MM.1S (cell line): Measurements from ENCODE around the gene PPP6R1.

ENCODE experiments used
- DNase-seq: peaks from one replicate; pipeline ENCODE4 v3.0.0-alpha.2; 2015
- H2AFZ ChIP-seq: fragments of 300-600 bp; sonication (generic); 2 replicates; pipeline ENCODE4 v1.6.0; 2016; ENCODE audit warnings: antibody characterized with exemption, low read length
- H3F3A ChIP-seq: fragments of 300-600 bp; sonication (generic); 2 replicates; pipeline ENCODE4 v1.6.1; 2016; ENCODE audit warnings: mild to moderate bottlenecking, antibody characterized with exemption, low read length, moderate library complexity, mixed read lengths; ENCODE audit not compliant: insufficient read depth
- H3K27ac ChIP-seq: fragments of 300-600 bp; sonication (generic); 2 replicates; pipeline ENCODE4 v1.5.1; 2016; ENCODE audit warnings: mild to moderate bottlenecking, low read length
- H3K27me3 ChIP-seq: fragments of 300-600 bp; sonication (generic); replicated peaks from 2 replicates; pipeline ENCODE4 v1.6.0; 2016; ENCODE audit warnings: low read length; ENCODE audit not compliant: insufficient read depth
- H3K36me3 ChIP-seq: fragments of 300-600 bp; sonication (generic); replicated peaks from 2 replicates; pipeline ENCODE4 v1.6.1; 2016; ENCODE audit warnings: mild to moderate bottlenecking, low read length, mixed read lengths; ENCODE audit not compliant: insufficient read depth
- H3K4me1 ChIP-seq: fragments of 300-600 bp; sonication (generic); 2 replicates; pipeline ENCODE4 v1.6.1; 2016; ENCODE audit warnings: low read length, mixed read lengths
- H3K4me2 ChIP-seq: fragments of 300-600 bp; sonication (generic); 2 replicates; pipeline ENCODE4 v1.6.0; 2016; ENCODE audit warnings: low read depth, low read length
- H3K4me3 ChIP-seq: fragments of 300-600 bp; sonication (generic); 2 replicates; pipeline ENCODE4 v1.5.1; 2016; ENCODE audit warnings: low read length, mixed read lengths
- H3K79me2 ChIP-seq: fragments of 300-600 bp; sonication (generic); 2 replicates; pipeline ENCODE4 v1.6.1; 2016; ENCODE audit warnings: mixed run types, low read length, mixed read lengths
- H3K9ac ChIP-seq: fragments of 300-600 bp; sonication (generic); 2 replicates; pipeline ENCODE4 v1.6.1; 2016; ENCODE audit warnings: low read length, mixed read lengths
- H3K9me2 ChIP-seq: fragments of 300-600 bp; sonication (generic); replicated peaks from 2 replicates; pipeline ENCODE4 v1.6.1; 2016; ENCODE audit warnings: mild to moderate bottlenecking, low read length, mixed read lengths; ENCODE audit not compliant: insufficient read depth
- H3K9me3 ChIP-seq: fragments of 300-600 bp; sonication (generic); replicated peaks from 2 replicates; pipeline ENCODE4 v1.6.1; 2016; ENCODE audit warnings: mild to moderate bottlenecking, low read length, mixed read lengths; ENCODE audit not compliant: insufficient read depth
- H4K20me1 ChIP-seq: fragments of 300-600 bp; sonication (generic); 2 replicates; pipeline ENCODE4 v1.6.1; 2016; ENCODE audit warnings: mild to moderate bottlenecking, low read length, moderate library complexity, mixed read lengths; ENCODE audit not compliant: insufficient read depth
- CTCF ChIP-seq: fragments of 300-600 bp; sonication (generic); IDR thresholded peaks from 2 replicates; pipeline ENCODE4 v1.5.1; 2016; ENCODE audit warnings: antibody characterized with exemption, low read length, mixed read lengths
- EZH2 ChIP-seq: fragments of 300-600 bp; sonication (generic); optimal IDR thresholded peaks from 2 replicates; pipeline ENCODE3; 2017; ENCODE audit warnings: low read depth, mild to moderate bottlenecking, antibody characterized with exemption, low read length, mixed read lengths
- EZH2phosphoT487 ChIP-seq: fragments of 300-600 bp; sonication (generic); IDR thresholded peaks from 2 replicates; pipeline ENCODE4 v1.6.1; 2018; ENCODE audit warnings: antibody characterized with exemption, low read length

PPP6R1 gene

GRCh38 chr19:55258828-55259539 is at the start of gene PPP6R1:
PPP6R1 (minus strand) TSS chr19:55259017; CDS start chr19:55247103, 11,914 bp downstream.
- H3K4me3 ChIP-seq, result peak within 1 kb of the TSS; percentile 95
- no peaks in the 10 kb centered on the region for H4K20me1 ChIP-seq
- peak within 1 kb of the TSS; percentile 96 for H3K27ac ChIP-seq
- TF ChIP-seq EZH2phosphoT487, result no peak
- TF ChIP-seq EZH2, result no peak
- no peak for TF ChIP-seq CTCF
- H3K9me3 ChIP-seq, result no peaks in the 10 kb centered on the region
- peak within 1 kb of the TSS; percentile 97 for H3K9ac ChIP-seq
- no peaks in the 10 kb centered on the region for H3K27me3 ChIP-seq
- H3K4me2 ChIP-seq, result peak within 1 kb of the TSS; percentile 97
- H3K9me2 ChIP-seq, result no peaks in the 10 kb centered on the region
- peak within 1 kb of the TSS; percentile 75 for H2AFZ ChIP-seq
- peaks cover 53% of the 10 kb centered on the region for H3F3A ChIP-seq
- H3K36me3 ChIP-seq, result no peaks in the 10 kb centered on the region
- H3K79me2 ChIP-seq, result peaks cover 45% of the 10 kb centered on the region
- peak; percentile 97 for DNase-seq
- H3K4me1 ChIP-seq, result peaks cover 17% of the 10 kb centered on the region

GRCh38 chr19:55308281-55308680 is 49.5 kb upstream of the PPP6R1 start:
- Histone ChIP-seq H3K36me3 (no peaks in the 10 kb centered on the region), H3K9me3 (no peaks in the 10 kb centered on the region), H3K79me2 (peaks cover 5% of the 10 kb centered on the region; the same call in 1 of the 2 replicates), H3K4me1 (peaks cover 14% of the 10 kb centered on the region), H3K4me2 (peak overlapping the region; percentile 73), H3K27me3 (no peaks in the 10 kb centered on the region), H3K4me3 (peak overlapping the region; percentile 53), H3K27ac (peak overlapping the region; percentile 91), H3K9ac (peak overlapping the region; percentile 80), H4K20me1 (no peaks in the 10 kb centered on the region), H2AFZ (0 out of 2 replicates have a peak overlapping the region, but pooled peaks have one; percentile 27), H3K9me2 (no peaks in the 10 kb centered on the region), H3F3A (peaks cover 12% of the 10 kb centered on the region)
- TF ChIP-seq EZH2phosphoT487 (no peak), EZH2 (no peak), CTCF (no peak)
- DNase-seq, result peak; percentile 87

GRCh38 chr19:55306712-55307111 is 47.9 kb upstream of the PPP6R1 start:
- Histone ChIP-seq H3K4me3 (no peak overlapping the region), H3K9me2 (no peaks in the 10 kb centered on the region), H3K27me3 (no peaks in the 10 kb centered on the region), H3K79me2 (peaks cover 9% of the 10 kb centered on the region; the same call in 1 of the 2 replicates), H3K36me3 (no peaks in the 10 kb centered on the region), H3K4me1 (peaks cover 14% of the 10 kb centered on the region), H4K20me1 (no peaks in the 10 kb centered on the region), H2AFZ (no peak overlapping the region), H3F3A (peaks cover 12% of the 10 kb centered on the region), H3K4me2 (no peak overlapping the region), H3K9ac (no peak overlapping the region), H3K9me3 (no peaks in the 10 kb centered on the region), H3K27ac (peak overlapping the region; percentile 91; the same call in 1 of the 2 replicates)
- TF ChIP-seq CTCF, result no peak
- no peak for TF ChIP-seq EZH2
- no peak for TF ChIP-seq EZH2phosphoT487
- no peak for DNase-seq
